Measurements from ENCODE around the gene ZBTB24. TPM values are rescaled to one million over a fixed set of nuclear protein-coding genes. Genes with fewer than 3 reads are reported as not detected.

The ZBTB24 gene
- total and polyA plus RNA-seq, 2 donors (not counting 3 experiments of a cell fraction or from before 2014, with no cell fraction given), result 1.9 to 6.2 TPM

- Histone ChIP-seq H3K4me2 (ENCODE audit: insufficient read depth, low read length) (peak overlapping the region; percentile 71), H4K20me1 (replicated peaks; ENCODE audit: control insufficient read depth, extremely low read depth, insufficient read depth, low read length) (no peaks in the 10 kb centered on the region), H3K27ac (ENCODE audit: insufficient read depth, low read depth, low read length) (no peak overlapping the region), H3K36me3 (ENCODE audit: control insufficient read depth in 2 of 2, extremely low read depth in 1 of 2, insufficient read depth in 2 of 2, low read length in 2 of 2) (peaks cover 2 to 3% of the 10 kb centered on the region in 2 experiments), H3K4me1 (ENCODE audit: control insufficient read depth, extremely low read depth, insufficient read depth, low read length) (peaks cover 7% of the 10 kb centered on the region), H3K9me3 (replicated peaks; ENCODE audit: control insufficient read depth, insufficient read depth, low read length) (no peaks in the 10 kb centered on the region), H2AFZ (ENCODE audit: low read depth, low read length) (no peak overlapping the region), H3K79me2 (ENCODE audit: control insufficient read depth, insufficient read depth, low read length) (no peaks in the 10 kb centered on the region), H3K9me1 (replicated peaks; ENCODE audit: control insufficient read depth, extremely low read depth, insufficient read depth, low read length) (no peaks in the 10 kb centered on the region), H3K9ac (replicated peaks; ENCODE audit: extremely low read depth, insufficient read depth, low read length) (no peak overlapping the region), H3K27me3 (ENCODE audit: control insufficient read depth in 2 of 2, insufficient read depth in 2 of 2, low read length in 2 of 2) (no peaks in the 10 kb centered on the region), H3K4me3 (replicated peaks in 1 of 3; ENCODE audit: insufficient read depth in 1 of 3, low read depth in 1 of 3, low read length in 3 of 3) (peak overlapping the region in 1 of 3 experiments; percentile 66)
- peak; percentile 60 for FAIRE-seq
- intact Hi-C loops (cut with micrococcal nuclease) (no loop called here), dilution Hi-C loops (cut with MboI; ENCODE audit: extremely low pct_ligation_motif_present, low sequenced_read_pairs) (no loop called here)
- TF ChIP-seq EZH2 (IDR thresholded peaks at IDR 0.05; ENCODE audit: borderline replicate concordance, low read depth, low read length, severe bottlenecking) (no peak), JUN (IDR thresholded peaks at IDR 0.05; ENCODE audit: borderline replicate concordance, insufficient read depth, insufficient read length, low read depth) (no peak), POLR2A (IDR thresholded peaks at IDR 0.05; ENCODE audit: low read depth, low read length) (no peak), POLR2AphosphoS5 (IDR thresholded peaks at IDR 0.05; ENCODE audit: insufficient read depth, low read depth, low read length) (no peak), MAX (IDR thresholded peaks at IDR 0.05; ENCODE audit: insufficient read depth, insufficient read length) (no peak), GATA2 (IDR thresholded peaks at IDR 0.05; ENCODE audit: insufficient read depth, insufficient read length, low read depth, low read length) (no peak), FOS (IDR thresholded peaks at IDR 0.05; ENCODE audit: borderline replicate concordance, insufficient read depth, low read length) (no peak), CTCF (IDR thresholded peaks at IDR 0.05; ENCODE audit: extremely low read depth in 1 of 2, insufficient read depth in 1 of 2, low read depth in 1 of 2, low read length in 2 of 2) (no peak), MYC (IDR thresholded peaks at IDR 0.05; ENCODE audit: low read depth, low read length) (no peak)
- no TSS peak for BruUV-seq (replicated peaks)
- DNase-seq (ENCODE audit: low read depth, low spot score), result peak; percentile 18
- POLR2A ChIA-PET, result interaction anchor here (0.6 kb wide), 1 partner anchor 26 kb away, joined by 3 read pairs; no protein-coding TSS in a partner anchor
- CTCF ChIA-PET, result interaction anchor here (1.1 to 1.8 kb wide), 4 partner anchors 9 to 26 kb away, joined by 3 to 5 read pairs (median 4); partner anchors contain the start of genes SMPD2 and ZBTB24
Observed at GRCh38 chr6:109456710-109457561, 26.1 kb downstream of the ZBTB24 start.

Measured in endothelial cell of umbilical vein (primary cell).